HT-29 (cell line): ENCODE measurements around the gene MGAT5. TPM values are rescaled to one million over a fixed set of nuclear protein-coding genes. Genes with fewer than 3 reads are reported as not detected.
"Not testable (repeated sequence)": the region's sequence is repeated elsewhere in the genome, so short reads cannot be mapped to it uniquely, and the experiment has no call there.

Source experiments
- DNase-seq: peaks from one replicate; pipeline ENCODE4 v3.0.0-alpha.2; 2015; ENCODE audit warnings: low spot score
- total RNA-seq: library from RNA; depleted of rRNA; stranded (reverse); fragments of >200 nt; shearing (Covaris generic); gene quantifications from 2 replicates; pipeline ENCODE4 v1.2.3, GENCODE V29; 2014

The MGAT5 gene
- total RNA-seq, 1 experiment from 2014 or later = 55.9 TPM

DNA sequence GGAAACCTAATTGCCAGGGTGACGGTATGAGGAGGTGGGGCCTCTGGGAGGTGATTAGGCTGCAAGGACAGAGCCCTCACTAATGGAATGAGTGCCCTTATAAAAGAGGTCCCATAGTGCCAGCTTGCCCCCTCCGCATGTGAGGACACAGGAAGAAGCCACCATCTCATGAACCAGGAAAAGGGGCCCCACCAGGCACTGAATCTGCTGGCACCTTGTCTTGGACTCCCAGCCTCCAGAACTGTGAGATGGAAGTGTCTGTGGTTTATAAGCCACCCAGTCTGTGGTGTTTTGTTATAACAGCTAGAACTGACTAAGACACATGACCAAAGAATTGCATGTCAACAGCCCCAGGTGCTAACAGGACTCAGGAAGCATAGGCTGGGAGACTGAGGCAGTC lies 214.3 kb downstream of the MGAT5 start:
- no peak for DNase-seq

DNA sequence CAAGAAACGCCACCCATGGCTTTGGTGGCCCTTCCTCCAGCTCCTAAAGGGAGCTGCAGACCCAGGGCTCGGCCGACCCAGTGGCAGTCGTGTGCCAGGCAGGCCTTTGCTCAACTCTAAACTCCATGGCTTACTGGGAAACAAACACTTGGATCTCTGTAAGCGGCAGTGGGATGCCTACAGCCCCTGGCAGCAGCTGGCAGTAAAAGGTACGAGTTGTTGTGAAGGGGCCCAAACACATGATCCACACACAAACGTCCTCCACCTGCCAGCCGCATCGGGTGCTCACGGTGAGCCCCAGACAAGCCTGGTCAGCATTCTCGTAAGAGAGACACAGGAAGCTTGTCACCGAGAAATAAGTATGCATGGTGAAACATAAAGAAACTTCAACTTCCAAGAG lies 214.9 kb downstream of the MGAT5 start:
- no peak for DNase-seq

DNA sequence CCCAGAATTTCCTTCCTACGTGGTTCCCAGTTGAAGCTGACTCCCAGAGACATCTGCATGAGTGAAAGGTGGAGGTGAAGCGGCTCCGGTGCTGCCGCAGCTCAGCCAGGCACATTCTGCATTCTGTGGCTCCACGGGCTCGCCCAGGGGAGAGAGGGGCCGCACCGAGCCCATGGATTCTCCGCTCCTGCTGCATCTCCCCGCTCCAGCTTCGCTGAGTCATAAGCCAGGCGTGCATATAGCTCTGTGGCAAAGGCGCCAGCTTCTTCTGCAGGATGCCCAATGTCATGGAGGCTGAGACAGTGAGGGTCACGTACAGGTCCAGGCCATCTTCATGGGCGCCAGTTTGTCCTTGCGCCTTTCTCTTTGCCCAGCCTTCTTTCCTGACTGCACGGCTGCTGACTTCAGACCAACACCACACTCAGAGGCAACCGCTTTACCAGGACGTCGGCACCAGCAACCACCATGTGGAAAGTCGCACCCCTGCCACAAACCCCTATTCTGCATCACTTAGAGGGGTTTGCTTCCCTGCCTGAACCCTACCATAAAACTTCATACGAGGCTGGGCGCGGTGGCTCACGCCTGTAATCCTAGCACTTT lies 215.7 kb downstream of the MGAT5 start:
- no peak for DNase-seq

DNA sequence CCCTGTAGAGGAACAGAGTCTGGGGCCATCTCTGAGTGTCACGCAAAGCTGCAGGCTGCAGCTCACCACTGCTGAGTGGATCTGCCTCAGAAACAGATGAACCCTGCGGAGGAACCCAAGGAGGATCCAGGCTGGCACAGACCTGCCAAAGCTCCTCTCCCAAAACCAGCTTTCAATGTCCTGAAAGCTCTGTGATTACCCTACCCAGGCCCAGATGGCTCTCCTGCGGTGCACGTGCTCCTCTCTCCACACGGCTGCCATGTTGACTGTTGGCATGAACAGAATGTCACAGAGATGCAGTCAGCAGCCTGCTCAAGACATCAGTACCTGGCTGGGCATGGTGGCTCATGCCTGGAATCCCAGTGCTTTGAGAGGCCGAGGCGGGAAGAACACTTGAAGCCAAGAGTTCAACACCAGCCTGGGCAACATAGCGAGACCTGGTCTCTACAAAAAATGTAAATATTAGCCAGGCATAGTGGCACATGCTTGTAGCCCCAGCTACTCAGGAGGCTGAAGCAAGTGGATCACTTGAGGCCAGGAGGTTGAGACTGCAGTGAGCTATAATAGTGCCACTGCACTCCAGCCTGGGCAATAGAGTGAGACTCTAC lies 216.8 kb downstream of the MGAT5 start:
- no peak for DNase-seq

DNA sequence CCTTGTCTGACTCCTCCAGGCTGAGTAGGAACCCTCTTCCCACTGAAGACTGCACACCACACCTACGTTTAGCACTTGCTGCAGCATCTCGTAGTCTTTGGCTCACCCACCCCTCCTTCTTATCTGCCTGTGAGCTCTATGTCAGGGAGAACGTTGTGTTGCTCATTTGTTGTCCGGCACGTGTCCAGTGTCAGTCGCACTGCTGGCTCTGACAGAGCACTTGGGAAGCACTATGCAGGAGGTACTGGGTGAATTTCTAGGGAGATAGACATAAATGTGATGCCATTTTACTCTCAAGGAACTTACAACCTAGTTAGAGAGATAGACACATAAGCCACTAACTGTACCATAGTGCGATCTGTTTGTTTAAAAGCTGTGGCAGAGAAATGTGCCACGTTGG lies 223.1 kb downstream of the MGAT5 start:
- not testable (repeated sequence) for DNase-seq

DNA sequence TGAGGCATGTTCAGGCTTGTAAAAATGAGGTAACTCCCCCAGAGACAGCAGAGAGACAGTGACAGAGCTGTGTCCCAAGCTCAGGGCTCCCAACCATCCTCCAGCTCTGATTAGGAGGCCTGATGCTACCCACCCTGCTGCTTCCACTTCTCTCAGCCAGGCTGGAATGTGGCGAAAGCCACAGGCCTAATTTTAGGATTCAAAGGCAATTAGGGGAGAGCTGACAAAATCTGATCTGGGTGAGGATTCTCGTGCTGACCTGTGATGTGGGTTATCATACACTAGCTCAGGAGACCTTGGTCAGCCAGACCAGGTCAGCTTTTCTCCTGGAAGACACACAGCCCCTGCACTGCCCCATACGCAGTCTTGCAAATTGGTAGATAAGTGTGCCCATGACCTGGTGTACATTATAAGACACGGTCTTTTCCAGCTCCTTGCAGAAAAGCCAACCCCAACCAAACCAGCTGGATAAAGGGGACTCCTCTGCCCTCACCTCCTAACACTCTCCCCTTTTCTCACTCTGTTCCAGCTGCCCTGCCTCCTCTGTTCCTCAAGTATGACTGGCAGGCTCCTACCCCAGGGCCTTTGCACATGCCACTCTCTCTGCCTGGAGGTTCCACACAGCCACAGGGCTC lies 225.9 kb downstream of the MGAT5 start:
- DNase-seq = no peak

DNA sequence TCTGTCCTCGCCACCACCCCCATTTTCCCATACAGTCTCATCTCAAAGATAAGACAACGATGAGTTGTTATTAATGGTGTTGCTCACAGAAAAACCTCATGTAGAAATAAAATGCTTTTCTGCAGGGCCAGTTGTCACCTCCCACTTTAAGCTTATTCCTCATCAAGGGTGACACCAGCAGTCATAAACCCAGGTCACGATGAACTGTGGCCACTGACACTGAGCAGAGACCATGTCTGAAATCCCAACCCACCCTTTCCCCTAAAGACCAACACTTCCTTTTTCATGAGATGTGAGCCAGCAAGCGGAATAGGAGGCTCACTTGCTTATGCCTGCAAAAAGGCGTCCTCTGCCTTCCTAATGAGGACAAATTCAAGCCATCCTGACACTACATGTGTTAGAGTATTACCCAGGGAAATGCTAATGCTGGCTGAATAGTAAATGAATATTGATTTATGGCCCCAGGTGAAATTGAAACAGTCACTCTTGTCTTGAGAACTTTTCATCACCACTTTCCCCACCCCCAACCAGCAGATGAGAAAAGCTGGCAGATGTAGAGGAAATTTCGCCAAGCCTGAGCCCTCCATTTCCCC lies 228.4 kb downstream of the MGAT5 start:
- no peak for DNase-seq

DNA sequence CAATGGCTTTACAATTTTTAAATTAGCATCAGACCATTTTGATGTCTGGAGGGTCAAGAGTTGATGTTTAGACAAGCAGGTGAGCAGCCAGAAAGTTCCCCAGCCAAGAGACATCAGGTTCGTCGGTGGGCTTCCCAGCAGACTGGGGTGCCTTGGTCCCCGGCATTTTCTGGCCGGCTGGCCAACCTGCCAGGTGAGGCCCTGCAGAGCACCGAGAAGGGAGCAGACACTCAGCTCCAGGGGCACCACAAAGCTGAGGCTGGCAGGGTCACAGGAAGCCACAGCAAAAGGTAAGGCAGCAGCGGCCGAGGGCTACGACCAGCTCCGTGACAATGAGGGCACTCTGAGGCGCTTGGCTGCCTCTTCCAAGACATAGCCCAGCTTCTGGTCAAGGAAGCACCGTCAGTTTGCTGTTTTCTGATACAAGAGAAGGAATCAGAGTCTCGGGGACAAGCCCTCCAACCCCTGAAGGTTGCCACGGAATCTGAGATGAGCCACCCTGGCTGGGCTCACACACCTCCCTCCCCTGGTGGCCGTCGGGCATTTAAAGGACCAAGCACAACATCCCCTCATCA lies 229.0 kb downstream of the MGAT5 start:
- no peak for DNase-seq

DNA sequence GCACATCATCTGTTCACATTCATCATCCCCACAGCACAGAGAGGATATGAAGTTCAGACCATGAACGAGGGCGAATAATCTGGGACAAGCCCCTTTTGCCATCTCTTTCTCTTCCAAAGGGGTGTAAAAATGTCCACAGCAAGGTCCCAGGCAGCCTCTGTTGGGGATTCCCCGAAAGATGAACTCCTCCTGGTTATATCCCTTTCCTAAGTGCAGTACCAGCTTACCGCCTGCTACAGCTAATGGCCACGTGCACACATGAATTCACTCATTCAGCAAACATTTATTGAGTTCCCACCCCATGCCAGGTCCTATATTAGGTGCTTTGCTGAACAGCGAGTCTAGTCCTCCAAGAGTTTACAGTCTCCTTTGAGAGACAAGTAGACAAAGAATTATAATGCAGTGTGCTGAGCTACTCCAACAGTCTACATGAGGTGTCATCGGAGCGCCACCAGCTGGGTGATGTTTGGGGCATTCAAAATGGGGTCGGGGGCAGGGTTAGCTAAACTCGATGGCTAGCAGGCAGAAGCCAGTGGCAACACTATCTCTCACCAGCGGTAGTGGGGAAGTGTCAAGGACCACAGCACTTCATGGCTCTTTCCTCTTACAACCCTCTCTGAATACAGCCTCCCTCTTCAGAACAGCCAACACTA lies 236.0 kb downstream of the MGAT5 start:
- no peak for DNase-seq

DNA sequence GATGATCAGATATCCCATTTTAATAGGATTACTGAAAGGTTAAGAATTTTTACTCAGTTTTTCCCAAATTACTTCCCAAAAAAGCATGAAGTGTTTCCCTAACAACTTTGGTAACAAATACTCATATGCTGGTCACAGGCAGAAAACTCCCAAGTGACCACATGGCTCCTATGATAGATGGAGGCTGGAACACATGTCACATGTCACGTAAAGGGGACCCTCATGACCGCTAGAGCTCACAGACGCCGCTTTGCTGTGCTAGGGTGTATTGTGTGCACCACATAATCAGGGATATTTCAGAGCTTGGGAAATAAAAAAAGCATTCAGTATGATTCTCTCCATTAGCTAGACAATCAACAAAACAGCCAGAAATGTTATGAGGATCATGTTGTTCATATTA lies 236.7 kb downstream of the MGAT5 start:
- no peak for DNase-seq

DNA sequence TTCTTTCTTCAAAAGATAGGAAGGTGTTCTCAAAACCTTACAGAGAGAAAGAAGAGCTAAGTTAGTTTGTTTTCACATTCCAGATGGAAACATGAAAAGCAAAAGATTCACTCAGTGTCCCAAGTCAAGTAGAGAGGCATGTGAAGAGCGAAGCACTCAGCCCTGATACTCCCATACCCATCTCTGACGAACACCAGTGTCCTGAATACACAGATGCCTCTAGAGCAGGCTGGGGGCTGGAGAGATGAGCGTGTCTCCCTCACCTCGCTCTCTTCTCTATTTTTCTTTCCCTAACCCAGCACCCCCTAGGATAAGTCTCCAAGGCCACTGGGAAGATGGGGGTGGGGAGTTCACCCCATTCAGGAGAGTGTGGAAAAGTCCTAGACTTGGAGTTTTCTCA lies 237.2 kb downstream of the MGAT5 start:
- DNase-seq = no peak

DNA sequence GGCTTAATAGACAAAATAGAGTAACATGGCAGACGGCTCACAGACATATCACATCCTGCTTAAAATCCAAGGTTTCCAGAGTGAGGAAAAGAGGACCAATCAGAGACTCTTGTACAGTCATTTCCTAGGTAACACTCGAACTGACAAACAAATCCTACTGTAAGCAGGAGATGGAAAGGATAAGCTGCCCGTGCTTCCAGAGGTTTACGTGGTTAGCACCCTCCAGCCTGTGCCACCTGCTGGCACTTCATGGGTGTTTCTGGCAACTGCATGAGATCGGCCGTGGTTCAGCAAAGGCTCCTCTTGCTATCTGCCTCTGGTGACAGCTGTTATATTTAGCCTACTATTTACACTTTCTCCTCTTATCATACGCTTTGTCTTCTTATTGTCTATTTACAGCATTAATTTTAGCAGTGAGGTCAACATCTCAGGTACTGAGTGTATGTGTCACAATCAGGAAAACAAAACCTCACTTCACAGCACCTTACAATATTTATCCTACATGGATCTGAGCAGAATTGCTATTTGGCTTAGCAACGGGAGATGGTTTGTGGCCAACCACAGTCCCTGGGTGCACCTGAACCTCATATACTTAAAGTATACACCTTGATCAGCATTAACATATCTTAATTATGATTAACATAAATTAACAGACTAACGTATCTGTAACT lies 238.0 kb downstream of the MGAT5 start:
- DNase-seq = peak; percentile 77

DNA sequence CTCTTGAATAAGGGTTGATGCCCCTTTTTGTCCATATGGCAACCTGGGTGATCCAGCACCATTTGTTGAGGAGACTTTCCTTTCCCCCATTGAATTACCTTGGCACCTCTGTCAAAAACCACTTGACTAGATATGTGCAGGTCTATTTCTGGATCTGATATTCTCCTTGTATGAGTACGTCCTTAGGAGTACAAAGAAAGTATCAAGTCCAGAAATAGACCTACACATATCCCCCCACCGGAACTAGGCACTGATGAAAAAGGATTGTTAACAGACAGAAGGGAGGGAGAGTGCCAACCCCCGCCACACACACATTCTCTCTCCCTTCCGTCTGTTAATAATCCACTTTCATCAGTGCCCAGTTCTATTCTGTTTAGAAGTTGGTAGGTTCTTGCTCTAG lies 239.9 kb downstream of the MGAT5 start:
- no peak for DNase-seq

DNA sequence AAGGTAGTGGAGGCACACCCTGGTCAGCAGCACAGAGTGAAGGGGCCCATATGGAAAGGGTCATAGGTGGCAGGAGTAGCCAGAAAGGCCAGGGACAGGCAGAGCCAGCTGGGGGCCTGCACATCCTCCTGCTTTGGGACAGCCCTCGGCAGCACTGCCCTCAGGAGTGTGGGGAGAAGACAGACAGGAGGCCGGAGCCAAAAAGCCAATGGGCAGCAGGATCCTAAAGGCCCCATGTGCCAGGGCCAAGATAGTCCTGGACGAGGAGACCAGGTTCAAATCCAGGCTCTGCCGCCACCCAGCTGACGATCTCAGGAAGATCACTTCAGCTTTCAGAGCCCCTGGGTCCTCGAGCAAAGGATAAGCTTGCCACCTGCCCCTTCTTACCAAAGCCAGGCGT lies 244.8 kb downstream of the MGAT5 start:
- DNase-seq = no peak

DNA sequence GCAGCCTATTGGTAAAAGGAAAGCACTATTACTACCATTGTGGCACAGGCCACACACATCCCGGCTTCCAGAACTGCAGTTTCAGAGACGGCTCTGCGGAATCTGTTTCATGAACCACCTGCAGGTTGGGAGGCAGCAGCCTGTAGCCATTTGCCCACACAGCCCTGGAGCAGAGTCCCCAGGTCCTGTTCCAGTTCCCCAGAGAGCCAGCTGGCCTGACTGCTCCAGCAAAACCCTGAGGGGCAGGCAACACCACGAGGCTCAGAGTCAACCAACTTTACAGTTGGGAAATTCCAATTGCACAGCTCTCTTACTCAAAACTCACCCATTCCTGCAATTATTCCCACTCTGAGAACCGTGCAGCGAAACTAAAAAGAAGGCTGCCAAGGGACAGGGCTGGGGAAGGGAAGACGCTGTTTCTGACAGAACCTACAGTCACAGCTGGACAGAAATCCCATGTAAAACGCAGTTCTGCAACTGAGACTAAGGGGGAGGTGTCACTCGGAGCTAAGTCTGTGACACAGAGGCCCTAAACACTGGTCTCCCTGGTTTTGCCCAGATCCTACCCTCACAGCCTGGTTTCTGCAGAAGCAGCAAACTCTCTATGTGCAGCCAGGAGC lies 245.5 kb downstream of the MGAT5 start:
- no peak for DNase-seq

DNA sequence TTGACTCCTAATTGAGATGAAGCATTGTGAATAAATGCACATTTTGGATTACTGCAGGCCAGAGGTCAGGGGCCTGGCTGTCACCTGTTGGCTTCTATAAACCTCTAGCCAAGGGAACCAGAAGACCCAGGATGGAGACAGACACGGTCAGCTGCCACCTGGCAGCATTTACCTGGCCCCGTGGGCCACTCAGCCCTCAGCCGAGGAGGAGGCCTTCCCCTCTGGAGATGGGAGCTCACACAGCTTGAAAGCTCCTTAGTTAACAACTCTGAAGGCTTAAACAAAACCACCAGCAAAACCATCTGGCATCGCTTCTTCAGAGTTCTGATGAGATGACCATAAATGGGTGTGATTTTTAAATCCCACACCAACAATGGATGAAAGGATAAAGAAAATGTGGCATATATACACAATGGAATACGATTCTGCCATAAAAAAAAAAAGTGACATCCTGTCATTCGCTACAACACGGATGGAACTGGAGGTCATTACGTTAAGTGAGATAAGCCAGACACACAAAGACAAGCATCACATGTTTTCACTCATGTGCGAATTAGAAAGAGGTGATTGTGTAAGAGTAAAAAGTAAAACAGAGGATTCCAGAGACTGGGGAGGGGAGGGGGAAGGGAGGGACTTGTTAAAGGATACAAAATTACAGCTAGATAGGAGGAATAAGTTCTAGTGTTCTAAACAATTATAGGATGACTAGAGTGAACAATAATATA lies 246.5 kb downstream of the MGAT5 start:
- DNase-seq = no peak

DNA sequence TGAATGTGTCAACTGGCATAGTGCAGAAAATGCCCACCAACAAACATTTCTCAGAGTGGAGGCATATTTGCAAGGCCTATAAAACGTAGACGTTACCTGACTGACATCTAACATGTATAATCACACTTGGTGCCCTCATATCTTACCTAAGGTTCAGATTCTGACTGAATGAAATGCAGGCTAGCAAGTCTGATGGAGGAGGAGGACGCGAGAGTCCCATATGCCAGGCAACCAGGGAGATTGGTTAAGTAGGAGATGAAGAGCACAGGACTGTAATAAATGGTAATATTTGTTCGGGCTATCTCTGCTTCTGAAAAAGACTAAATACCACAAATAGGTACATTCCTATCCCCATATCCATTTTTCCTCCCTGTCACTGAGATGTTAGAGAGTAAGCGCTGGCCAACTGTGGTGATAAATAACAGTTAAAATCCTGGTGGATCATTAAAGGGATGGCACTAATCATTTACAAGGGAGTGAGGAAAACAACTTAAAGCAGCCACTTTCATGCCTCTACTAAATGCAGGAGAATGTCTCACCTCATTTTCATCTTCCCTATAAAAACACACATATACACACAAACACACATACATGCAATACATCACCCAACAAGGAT lies 247.7 kb downstream of the MGAT5 start:
- DNase-seq = no peak

DNA sequence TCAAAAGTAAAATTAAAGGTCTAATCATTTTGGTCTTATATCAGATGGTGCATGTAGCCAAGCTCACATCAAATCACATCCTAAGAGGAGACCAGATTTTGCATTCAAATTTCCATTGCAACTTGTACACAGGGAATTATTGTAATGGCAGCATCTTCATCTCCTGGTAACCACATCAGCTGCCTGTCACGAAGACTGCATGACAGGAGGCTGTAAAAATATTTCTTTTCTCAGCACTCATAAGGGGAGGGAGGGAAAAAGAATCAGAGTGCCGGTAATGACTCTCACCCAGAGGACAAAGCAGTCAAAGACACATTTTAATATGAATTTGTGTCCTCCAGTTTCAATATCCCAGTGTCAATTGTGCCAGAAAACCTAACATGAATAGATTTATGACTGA lies 248.2 kb downstream of the MGAT5 start:
- no peak for DNase-seq
